GM12892 (cell line): ENCODE data around the gene MIOX.

Experiments used
- POLR2A ChIP-seq: IDR thresholded peaks from 2 replicates; pipeline ENCODE4 v1.6.1; 2011; ENCODE audit warnings: low read depth, low read length, control low read depth
- POLR2AphosphoS5 ChIP-seq: IDR thresholded peaks from 2 replicates; pipeline ENCODE4 v1.6.1; 2011; ENCODE audit warnings: low read depth, low read length, control low read depth
- TAF1 ChIP-seq: IDR thresholded peaks from 2 replicates; pipeline ENCODE4 v1.6.1; 2011; ENCODE audit warnings: low read depth, mild to moderate bottlenecking, control low read depth, low read length, borderline replicate concordance

DNA sequence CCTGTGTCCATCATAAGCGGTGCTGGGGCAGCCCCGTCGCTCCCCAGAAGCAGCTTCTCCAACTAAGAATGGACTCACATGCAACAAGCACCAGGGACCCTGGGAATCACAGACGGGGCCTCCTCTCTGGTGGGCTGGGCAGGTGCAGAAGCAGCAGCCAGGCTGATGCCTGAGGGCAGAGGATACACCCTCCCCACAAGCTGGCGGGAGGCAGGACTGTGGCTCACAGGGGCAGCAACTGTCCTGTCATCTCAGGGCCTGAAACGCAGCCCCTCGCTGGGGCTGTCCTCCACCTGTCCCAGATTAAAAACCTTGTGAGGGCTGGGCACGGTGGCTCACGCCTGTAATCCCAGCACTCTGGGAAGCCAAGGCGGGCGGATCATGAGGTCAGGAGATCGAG lies 8.7 kb upstream of the MIOX start:
- TF ChIP-seq POLR2A = no peak
- TF ChIP-seq POLR2AphosphoS5 = no peak
- TF ChIP-seq TAF1 = no peak
